T-helper 17 cell (primary cell): Measurements from ENCODE around the gene CCDC148. TPM values are rescaled to one million over a fixed set of nuclear protein-coding genes. Genes with fewer than 3 reads are reported as not detected.
"Not testable (repeated sequence)": the region's sequence is repeated elsewhere in the genome, so short reads cannot be mapped to it uniquely, and the experiment has no call there.

Source experiments
- ATAC-seq: fragments of 150-1000 bp; cut with Tn5 transposase; 2 replicates; pipeline ENCODE4 v1.10.0; 2021; ENCODE audit warnings: mild to moderate bottlenecking, moderate library complexity
- DNase-seq, 3 donors: peaks; one replicate each; pipeline versions ENCODE4 v3.0.0 to v3.0.0-alpha.2; 2020 to 2021
- H3K9me3 ChIP-seq: one replicate; pipeline ENCODE4 v1.7.0; 2013; ENCODE audit warnings: low read length, mild to moderate bottlenecking; ENCODE audit not compliant: control insufficient read depth, poor library complexity, severe bottlenecking
- H3K27ac Mint-ChIP-seq: one replicate; pipeline ENCODE4 v1.8.0; 2022; ENCODE audit warnings: mild to moderate bottlenecking, moderate library complexity, mixed read lengths
- H3K27me3 Mint-ChIP-seq: one replicate; pipeline ENCODE4 v1.8.0; 2022; ENCODE audit warnings: mixed read lengths
- H3K36me3 Mint-ChIP-seq: one replicate; pipeline ENCODE4 v1.8.0; 2022; ENCODE audit warnings: low read depth, mixed read lengths
- H3K4me1 Mint-ChIP-seq: one replicate; pipeline ENCODE4 v1.8.0; 2022; ENCODE audit warnings: mild to moderate bottlenecking, mixed read lengths
- H3K4me3 Mint-ChIP-seq: one replicate; pipeline ENCODE4 v1.8.0; 2022; ENCODE audit warnings: mild to moderate bottlenecking, moderate library complexity, mixed read lengths
- total RNA-seq, 4 donors: library from RNA in 2 of 4; stranded (reverse) in 2 of 4; gene quantifications; one replicate each; pipeline ENCODE4 v1.2.3 and lab custom pipeline; 2022 to 2026

Gene CCDC148
- total RNA-seq, 2 donors from 2014 or later = not detected

GRCh38 chr2:158393886-158394285 lies 62.7 kb downstream of the CCDC148 start:
- Mint-ChIP-seq H3K4me3 (no peak overlapping the region), H3K36me3 (no peaks in the 10 kb centered on the region), H3K4me1 (peaks cover 10% of the 10 kb centered on the region), H3K27me3 (peaks cover 20% of the 10 kb centered on the region), H3K27ac (no peak overlapping the region)
- no peaks in the 10 kb centered on the region for H3K9me3 ChIP-seq
- ATAC-seq (no peak), DNase-seq (no peak)

GRCh38 chr2:158392687-158393086 lies 63.9 kb downstream of the CCDC148 start:
- no peak overlapping the region for H3K4me3 Mint-ChIP-seq
- ATAC-seq (no peak), DNase-seq (no peak)
- H3K4me1 Mint-ChIP-seq = peaks cover 10% of the 10 kb centered on the region
- H3K27me3 Mint-ChIP-seq = peaks cover 19% of the 10 kb centered on the region
- no peaks in the 10 kb centered on the region for H3K9me3 ChIP-seq
- H3K27ac Mint-ChIP-seq = no peak overlapping the region
- no peaks in the 10 kb centered on the region for H3K36me3 Mint-ChIP-seq

- DNase-seq (no peak), ATAC-seq (no peak)
- Mint-ChIP-seq H3K36me3 (no peaks in the 10 kb centered on the region), H3K27ac (no peak overlapping the region), H3K27me3 (peaks cover 12% of the 10 kb centered on the region), H3K4me3 (no peak overlapping the region), H3K4me1 (peaks cover 10% of the 10 kb centered on the region)
- no peaks in the 10 kb centered on the region for H3K9me3 ChIP-seq
Measured at GRCh38 chr2:158391876-158392275, 64.7 kb downstream of the CCDC148 start.

- Mint-ChIP-seq H3K4me3 (no peak overlapping the region), H3K4me1 (peaks cover 10% of the 10 kb centered on the region), H3K36me3 (no peaks in the 10 kb centered on the region), H3K27ac (no peak overlapping the region), H3K27me3 (peaks cover 7% of the 10 kb centered on the region)
- no peaks in the 10 kb centered on the region for H3K9me3 ChIP-seq
- no peak for ATAC-seq
- DNase-seq = no peak
Measured at GRCh38 chr2:158391361-158391760, 65.2 kb downstream of the CCDC148 start.

GRCh38 chr2:158388159-158388558 lies 68.4 kb downstream of the CCDC148 start:
- Mint-ChIP-seq H3K4me3 (no peak overlapping the region), H3K36me3 (no peaks in the 10 kb centered on the region), H3K27me3 (peaks cover 2% of the 10 kb centered on the region), H3K27ac (no peak overlapping the region), H3K4me1 (peaks cover 7% of the 10 kb centered on the region)
- no peak for DNase-seq
- no peak for ATAC-seq
- H3K9me3 ChIP-seq = no peaks in the 10 kb centered on the region

- ATAC-seq (no peak), DNase-seq (no peak)
- H3K9me3 ChIP-seq = no peaks in the 10 kb centered on the region
- Mint-ChIP-seq H3K4me1 (no peaks in the 10 kb centered on the region), H3K27ac (no peak overlapping the region), H3K27me3 (no peaks in the 10 kb centered on the region), H3K36me3 (no peaks in the 10 kb centered on the region), H3K4me3 (no peak overlapping the region)
Measured at GRCh38 chr2:158385646-158386045, 70.9 kb downstream of the CCDC148 start.

- H3K9me3 ChIP-seq = no peaks in the 10 kb centered on the region
- H3K36me3 Mint-ChIP-seq = no peaks in the 10 kb centered on the region
- ATAC-seq = no peak
- H3K27me3 Mint-ChIP-seq = peaks cover 9% of the 10 kb centered on the region
- no peaks in the 10 kb centered on the region for H3K4me1 Mint-ChIP-seq
- H3K27ac Mint-ChIP-seq = no peak overlapping the region
- DNase-seq = no peak
- no peak overlapping the region for H3K4me3 Mint-ChIP-seq
Measured at GRCh38 chr2:158381978-158382377, 74.6 kb downstream of the CCDC148 start.

- Mint-ChIP-seq H3K36me3 (no peaks in the 10 kb centered on the region), H3K27ac (no peak overlapping the region), H3K27me3 (peaks cover 9% of the 10 kb centered on the region), H3K4me1 (no peaks in the 10 kb centered on the region), H3K4me3 (no peak overlapping the region)
- no peak for DNase-seq
- no peak for ATAC-seq
- H3K9me3 ChIP-seq = no peaks in the 10 kb centered on the region
Measured at GRCh38 chr2:158381205-158381604, 75.3 kb downstream of the CCDC148 start.

GRCh38 chr2:158380746-158381145 lies 75.8 kb downstream of the CCDC148 start:
- Mint-ChIP-seq H3K27me3 (peaks cover 9% of the 10 kb centered on the region), H3K4me1 (no peaks in the 10 kb centered on the region), H3K36me3 (no peaks in the 10 kb centered on the region), H3K4me3 (no peak overlapping the region), H3K27ac (no peak overlapping the region)
- DNase-seq = no peak
- no peaks in the 10 kb centered on the region for H3K9me3 ChIP-seq
- ATAC-seq = no peak

GRCh38 chr2:158378926-158379325 lies 77.6 kb downstream of the CCDC148 start:
- Mint-ChIP-seq H3K27ac (no peak overlapping the region), H3K27me3 (peaks cover 9% of the 10 kb centered on the region), H3K36me3 (no peaks in the 10 kb centered on the region), H3K4me3 (no peak overlapping the region), H3K4me1 (no peaks in the 10 kb centered on the region)
- DNase-seq (no peak), ATAC-seq (no peak)
- H3K9me3 ChIP-seq = no peaks in the 10 kb centered on the region

- no peaks in the 10 kb centered on the region for H3K9me3 ChIP-seq
- DNase-seq (no peak), ATAC-seq (no peak)
- no peaks in the 10 kb centered on the region for H3K27me3 Mint-ChIP-seq
- no peaks in the 10 kb centered on the region for H3K4me1 Mint-ChIP-seq
- H3K36me3 Mint-ChIP-seq = no peaks in the 10 kb centered on the region
- H3K4me3 Mint-ChIP-seq = no peak overlapping the region
- H3K27ac Mint-ChIP-seq = no peak overlapping the region
Measured at GRCh38 chr2:158366342-158366741, 90.2 kb downstream of the CCDC148 start.

GRCh38 chr2:158359846-158360245 lies 96.7 kb downstream of the CCDC148 start:
- Mint-ChIP-seq H3K27me3 (no peaks in the 10 kb centered on the region), H3K36me3 (no peaks in the 10 kb centered on the region), H3K4me1 (no peaks in the 10 kb centered on the region), H3K27ac (no peak overlapping the region), H3K4me3 (no peak overlapping the region)
- no peak for DNase-seq
- no peaks in the 10 kb centered on the region for H3K9me3 ChIP-seq
- no peak for ATAC-seq

GRCh38 chr2:158357699-158358098 lies 98.9 kb downstream of the CCDC148 start:
- ATAC-seq (no peak), DNase-seq (no peak)
- H3K9me3 ChIP-seq = no peaks in the 10 kb centered on the region
- Mint-ChIP-seq H3K4me3 (no peak overlapping the region), H3K27me3 (no peaks in the 10 kb centered on the region), H3K27ac (no peak overlapping the region), H3K36me3 (no peaks in the 10 kb centered on the region), H3K4me1 (no peaks in the 10 kb centered on the region)

GRCh38 chr2:158357122-158357521 lies 99.4 kb downstream of the CCDC148 start:
- H3K4me3 Mint-ChIP-seq = no peak overlapping the region

GRCh38 chr2:158351466-158351816 lies 105.1 kb downstream of the CCDC148 start:
- H3K36me3 Mint-ChIP-seq, ATAC-seq, H3K4me3 Mint-ChIP-seq, H3K27ac Mint-ChIP-seq, DNase-seq, H3K9me3 ChIP-seq, H3K27me3 Mint-ChIP-seq, H3K4me1 Mint-ChIP-seq: not testable (repeated sequence)

More at GRCh38 chr2:158357122-158357521, 99.4 kb downstream of the CCDC148 start:
- no peaks in the 10 kb centered on the region for H3K9me3 ChIP-seq
- ATAC-seq = no peak
- H3K36me3 Mint-ChIP-seq = no peaks in the 10 kb centered on the region
- no peaks in the 10 kb centered on the region for H3K27me3 Mint-ChIP-seq
- DNase-seq = no peak
- no peak overlapping the region for H3K27ac Mint-ChIP-seq
- no peaks in the 10 kb centered on the region for H3K4me1 Mint-ChIP-seq
